Astrocyte (in vitro differentiated cells and primary cell): ENCODE results near the gene RNF113A. TPM values are rescaled to one million over a fixed set of nuclear protein-coding genes. Genes with fewer than 3 reads are reported as not detected.
A peak's percentile ranks its signal among the peaks of the same experiment; 100 is the strongest.
"Not testable (repeated sequence)": the region's sequence is repeated elsewhere in the genome, so short reads cannot be mapped to it uniquely, and the experiment has no call there.

ENCODE experiments used
- DNase-seq: peaks from one replicate; pipeline ENCODE4 v3.0.0-alpha.2; 2010; ENCODE audit warnings: low read depth
- FAIRE-seq: peaks from 2 replicates; lab custom pipeline; 2011; peaks lifted over from hg19 to GRCh38; lab: Jason Lieb, UNC
- H2AFZ ChIP-seq: 2 replicates; pipeline ENCODE4 v1.6.0; 2012; ENCODE audit warnings: low read depth, low read length, inconsistent platforms
- H3K27ac ChIP-seq: 2 replicates; pipeline ENCODE4 v1.5.1; 2011; ENCODE audit warnings: low read depth, low read length, inconsistent platforms
- H3K27me3 ChIP-seq: 2 replicates; pipeline ENCODE4 v1.6.0; 2011; ENCODE audit warnings: low read length, inconsistent platforms; ENCODE audit not compliant: insufficient read depth
- H3K36me3 ChIP-seq: 2 replicates; pipeline ENCODE4 v1.5.1; 2011; ENCODE audit warnings: low read length, inconsistent platforms; ENCODE audit not compliant: insufficient read depth
- H3K4me1 ChIP-seq: 2 replicates; pipeline ENCODE4 v1.5.1; 2011; ENCODE audit warnings: low read length, inconsistent platforms; ENCODE audit not compliant: insufficient read depth
- H3K4me2 ChIP-seq: 2 replicates; pipeline ENCODE4 v1.6.0; 2012; ENCODE audit warnings: low read length, inconsistent platforms
- H3K4me3 ChIP-seq: 2 replicates; pipeline ENCODE4 v1.5.1; 2011; ENCODE audit warnings: low read depth, mild to moderate bottlenecking, low read length, inconsistent platforms; ENCODE audit not compliant: insufficient read depth
- H3K79me2 ChIP-seq: 2 replicates; pipeline ENCODE4 v1.6.0; 2012; ENCODE audit warnings: mild to moderate bottlenecking, low read length, inconsistent platforms; ENCODE audit not compliant: insufficient read depth
- H3K9ac ChIP-seq: 2 replicates; pipeline ENCODE4 v1.6.0; 2012; ENCODE audit warnings: mild to moderate bottlenecking, low read length, inconsistent platforms
- H3K9me3 ChIP-seq: 2 replicates; pipeline ENCODE4 v1.5.1; 2012; ENCODE audit warnings: low read depth, mild to moderate bottlenecking, low read length, inconsistent platforms; ENCODE audit not compliant: insufficient read depth
- H4K20me1 ChIP-seq: 2 replicates; pipeline ENCODE4 v1.6.0; 2012; ENCODE audit warnings: low read length, inconsistent platforms; ENCODE audit not compliant: insufficient read depth
- H3K27ac Mint-ChIP-seq: one replicate; pipeline ENCODE4 v1.8.0; 2021; ENCODE audit warnings: mild to moderate bottlenecking, mixed read lengths; ENCODE audit not compliant: unreplicated experiment
- H3K27me3 Mint-ChIP-seq: one replicate; pipeline ENCODE4 v1.8.0; 2021; ENCODE audit warnings: low read depth, mixed read lengths; ENCODE audit not compliant: unreplicated experiment
- H3K36me3 Mint-ChIP-seq: one replicate; pipeline ENCODE4 v1.8.0; 2021; ENCODE audit warnings: low read depth, mixed read lengths; ENCODE audit not compliant: unreplicated experiment
- H3K4me1 Mint-ChIP-seq: one replicate; pipeline ENCODE4 v1.8.0; 2021; ENCODE audit warnings: low read depth, mixed read lengths; ENCODE audit not compliant: unreplicated experiment
- H3K4me3 Mint-ChIP-seq: one replicate; pipeline ENCODE4 v1.8.0; 2021; ENCODE audit warnings: mild to moderate bottlenecking, moderate library complexity, mixed read lengths; ENCODE audit not compliant: unreplicated experiment
- H3K9me3 Mint-ChIP-seq: one replicate; pipeline ENCODE4 v1.8.0; 2021; ENCODE audit warnings: mild to moderate bottlenecking, mixed read lengths; ENCODE audit not compliant: unreplicated experiment
- EZH2 ChIP-seq: IDR thresholded peaks from 2 replicates; pipeline ENCODE4 v1.6.1; 2012; ENCODE audit warnings: mild to moderate bottlenecking, low read length, inconsistent platforms; ENCODE audit not compliant: insufficient read depth
- total RNA-seq: library from RNA; stranded (reverse); gene quantifications from 2 replicates; pipeline ENCODE4 v1.2.1, GENCODE V29; 2021

RNF113A gene
- total RNA-seq, 1 donor from 2014 or later: 16.3 TPM

GRCh38 chrX:119826399-119826959 lies 45.1 kb downstream of the RNF113A start:
- Histone ChIP-seq H3K9me3 (no peaks in the 10 kb centered on the region), H3K27ac (no peak overlapping the region), H2AFZ (no peak overlapping the region), H3K4me3 (no peak overlapping the region), H3K36me3 (peaks cover 1% of the 10 kb centered on the region), H3K4me2 (peak overlapping the region; percentile 22), H4K20me1 (no peaks in the 10 kb centered on the region), H3K79me2 (no peaks in the 10 kb centered on the region), H3K27me3 (no peaks in the 10 kb centered on the region), H3K9ac (no peak overlapping the region), H3K4me1 (no peaks in the 10 kb centered on the region)
- no peaks in the 10 kb centered on the region for H3K27me3 Mint-ChIP-seq
- no peak for TF ChIP-seq EZH2
- no peaks in the 10 kb centered on the region for H3K4me1 Mint-ChIP-seq
- no peak overlapping the region for H3K27ac Mint-ChIP-seq
- H3K4me3 Mint-ChIP-seq: no peak overlapping the region
- FAIRE-seq (peak; percentile 55), DNase-seq (peak; percentile 15)
- H3K9me3 Mint-ChIP-seq: no peaks in the 10 kb centered on the region
- no peaks in the 10 kb centered on the region for H3K36me3 Mint-ChIP-seq

GRCh38 chrX:119824221-119824620 lies 47.3 kb downstream of the RNF113A start:
- not testable (repeated sequence) for FAIRE-seq

GRCh38 chrX:119821703-119822102 lies 49.8 kb downstream of the RNF113A start:
- FAIRE-seq: peak; percentile 63
- H3K36me3 ChIP-seq: not testable (repeated sequence)

More at GRCh38 chrX:119824221-119824620, 47.3 kb downstream of the RNF113A start:
- H3K9me3 ChIP-seq, H3K27ac Mint-ChIP-seq, H3K27me3 ChIP-seq, H3K79me2 ChIP-seq, H3K27me3 Mint-ChIP-seq, H2AFZ ChIP-seq, H3K9me3 Mint-ChIP-seq, H3K36me3 ChIP-seq, DNase-seq, H3K27ac ChIP-seq, H4K20me1 ChIP-seq, H3K4me1 ChIP-seq, H3K9ac ChIP-seq, H3K4me3 ChIP-seq, H3K4me3 Mint-ChIP-seq, H3K4me2 ChIP-seq, H3K36me3 Mint-ChIP-seq, H3K4me1 Mint-ChIP-seq: not testable (repeated sequence)

More at GRCh38 chrX:119821703-119822102, 49.8 kb downstream of the RNF113A start:
- not testable (repeated sequence) for H3K4me1 ChIP-seq, H3K27ac Mint-ChIP-seq, H3K9ac ChIP-seq, H3K4me3 Mint-ChIP-seq, H3K27ac ChIP-seq, H3K9me3 Mint-ChIP-seq, H2AFZ ChIP-seq, H3K36me3 Mint-ChIP-seq, H3K4me1 Mint-ChIP-seq, H4K20me1 ChIP-seq, H3K4me2 ChIP-seq, H3K4me3 ChIP-seq, H3K27me3 Mint-ChIP-seq, H3K9me3 ChIP-seq, H3K79me2 ChIP-seq, H3K27me3 ChIP-seq, DNase-seq

Other genes starting within 250 kb of the RNF113A start
- 24.7 and 25.3 TPM in 2 replicates for gene SEPTIN6, start 178.6 kb downstream of the RNF113A start, total RNA-seq
- gene SOWAHD, start 113.1 kb downstream of the RNF113A start, total RNA-seq: 0.54 TPM in 1 of 2 replicates, not detected in the other
- 1,404 and 1,492 TPM in 2 replicates for gene RPL39, start 80.1 kb downstream of the RNF113A start, total RNA-seq
- gene UPF3B, start 18.8 kb downstream of the RNF113A start, total RNA-seq: 7.0 and 8.8 TPM in 2 replicates
- 105 and 109 TPM in 2 replicates for gene NDUFA1, start 99 bp upstream of the RNF113A start, total RNA-seq
- not detected in 2 replicates for gene AKAP14, start 24.2 kb upstream of the RNF113A start, total RNA-seq
- 6.5 and 7.1 TPM in 2 replicates for gene NKAP, start 72.0 kb upstream of the RNF113A start, total RNA-seq
- gene RHOXF2B, start 206.0 kb upstream of the RNF113A start, total RNA-seq: not detected in 2 replicates
- gene RHOXF1, start 244.2 kb upstream of the RNF113A start, total RNA-seq: not detected in 2 replicates